Measurements from ENCODE around the gene ATP11A. TPM values are rescaled to one million over a fixed set of nuclear protein-coding genes. Genes with fewer than 3 reads are reported as not detected.

ATP11A gene
- total RNA-seq, 1 experiment from 2014 or later: 80.4 TPM

DNA sequence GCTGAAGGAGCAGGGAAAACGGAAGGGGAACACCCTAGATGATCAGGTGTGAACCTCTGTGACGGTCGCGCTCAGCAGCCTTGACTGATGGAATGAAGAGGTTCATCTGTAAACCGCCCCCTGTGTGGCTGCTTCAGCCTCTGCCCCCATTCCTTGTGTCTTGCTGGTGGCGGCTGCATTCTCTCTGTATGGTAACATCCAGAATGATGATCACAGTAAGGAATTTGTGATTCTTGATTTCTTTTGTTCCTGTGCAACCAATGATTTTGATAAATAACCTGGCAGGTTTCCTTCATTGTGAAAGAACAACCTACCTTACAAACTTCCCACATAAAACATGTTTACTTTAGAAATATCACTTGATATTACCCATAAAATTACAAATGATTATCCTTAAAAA lies 160.4 kb downstream of the ATP11A start:
- TF ChIP-seq, protein P1, sequence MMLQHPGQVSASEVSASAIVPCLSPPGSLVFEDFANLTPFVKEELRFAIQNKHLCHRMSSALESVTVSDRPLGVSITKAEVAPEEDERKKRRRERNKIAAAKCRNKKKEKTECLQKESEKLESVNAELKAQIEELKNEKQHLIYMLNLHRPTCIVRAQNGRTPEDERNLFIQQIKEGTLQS (IDR thresholded peaks at IDR 0.05): no peak
- TF ChIP-seq SRF (IDR thresholded peaks at IDR 0.05; ENCODE audit: low read depth): no peak
- TF ChIP-seq, protein P2, sequence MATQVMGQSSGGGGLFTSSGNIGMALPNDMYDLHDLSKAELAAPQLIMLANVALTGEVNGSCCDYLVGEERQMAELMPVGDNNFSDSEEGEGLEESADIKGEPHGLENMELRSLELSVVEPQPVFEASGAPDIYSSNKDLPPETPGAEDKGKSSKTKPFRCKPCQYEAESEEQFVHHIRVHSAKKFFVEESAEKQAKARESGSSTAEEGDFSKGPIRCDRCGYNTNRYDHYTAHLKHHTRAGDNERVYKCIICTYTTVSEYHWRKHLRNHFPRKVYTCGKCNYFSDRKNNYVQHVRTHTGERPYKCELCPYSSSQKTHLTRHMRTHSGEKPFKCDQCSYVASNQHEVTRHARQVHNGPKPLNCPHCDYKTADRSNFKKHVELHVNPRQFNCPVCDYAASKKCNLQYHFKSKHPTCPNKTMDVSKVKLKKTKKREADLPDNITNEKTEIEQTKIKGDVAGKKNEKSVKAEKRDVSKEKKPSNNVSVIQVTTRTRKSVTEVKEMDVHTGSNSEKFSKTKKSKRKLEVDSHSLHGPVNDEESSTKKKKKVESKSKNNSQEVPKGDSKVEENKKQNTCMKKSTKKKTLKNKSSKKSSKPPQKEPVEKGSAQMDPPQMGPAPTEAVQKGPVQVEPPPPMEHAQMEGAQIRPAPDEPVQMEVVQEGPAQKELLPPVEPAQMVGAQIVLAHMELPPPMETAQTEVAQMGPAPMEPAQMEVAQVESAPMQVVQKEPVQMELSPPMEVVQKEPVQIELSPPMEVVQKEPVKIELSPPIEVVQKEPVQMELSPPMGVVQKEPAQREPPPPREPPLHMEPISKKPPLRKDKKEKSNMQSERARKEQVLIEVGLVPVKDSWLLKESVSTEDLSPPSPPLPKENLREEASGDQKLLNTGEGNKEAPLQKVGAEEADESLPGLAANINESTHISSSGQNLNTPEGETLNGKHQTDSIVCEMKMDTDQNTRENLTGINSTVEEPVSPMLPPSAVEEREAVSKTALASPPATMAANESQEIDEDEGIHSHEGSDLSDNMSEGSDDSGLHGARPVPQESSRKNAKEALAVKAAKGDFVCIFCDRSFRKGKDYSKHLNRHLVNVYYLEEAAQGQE (IDR thresholded peaks at IDR 0.05; ENCODE audit: low read depth): no peak
- no peak for TF ChIP-seq CEBPB (IDR thresholded peaks at IDR 0.05; ENCODE audit: low read depth)
- TF ChIP-seq, protein P3, sequence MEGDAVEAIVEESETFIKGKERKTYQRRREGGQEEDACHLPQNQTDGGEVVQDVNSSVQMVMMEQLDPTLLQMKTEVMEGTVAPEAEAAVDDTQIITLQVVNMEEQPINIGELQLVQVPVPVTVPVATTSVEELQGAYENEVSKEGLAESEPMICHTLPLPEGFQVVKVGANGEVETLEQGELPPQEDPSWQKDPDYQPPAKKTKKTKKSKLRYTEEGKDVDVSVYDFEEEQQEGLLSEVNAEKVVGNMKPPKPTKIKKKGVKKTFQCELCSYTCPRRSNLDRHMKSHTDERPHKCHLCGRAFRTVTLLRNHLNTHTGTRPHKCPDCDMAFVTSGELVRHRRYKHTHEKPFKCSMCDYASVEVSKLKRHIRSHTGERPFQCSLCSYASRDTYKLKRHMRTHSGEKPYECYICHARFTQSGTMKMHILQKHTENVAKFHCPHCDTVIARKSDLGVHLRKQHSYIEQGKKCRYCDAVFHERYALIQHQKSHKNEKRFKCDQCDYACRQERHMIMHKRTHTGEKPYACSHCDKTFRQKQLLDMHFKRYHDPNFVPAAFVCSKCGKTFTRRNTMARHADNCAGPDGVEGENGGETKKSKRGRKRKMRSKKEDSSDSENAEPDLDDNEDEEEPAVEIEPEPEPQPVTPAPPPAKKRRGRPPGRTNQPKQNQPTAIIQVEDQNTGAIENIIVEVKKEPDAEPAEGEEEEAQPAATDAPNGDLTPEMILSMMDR (IDR thresholded peaks at IDR 0.05 in 2 of 3, conservative IDR thresholded peaks at IDR 0.05 in 1 of 3; ENCODE audit: borderline replicate concordance in 1 of 3, insufficient read depth in 1 of 3, low read depth in 2 of 3, low read length in 2 of 3): no peak
- TF ChIP-seq RAD21 (IDR thresholded peaks at IDR 0.05; ENCODE audit: low read depth): no peak
- no peak for TF ChIP-seq ZFX (IDR thresholded peaks at IDR 0.05)
- no peak for TF ChIP-seq ZNF274 (IDR thresholded peaks at IDR 0.05; ENCODE audit: low read depth, low read length)
- TF ChIP-seq CBX3 (IDR thresholded peaks at IDR 0.05; ENCODE audit: low read depth): no peak
- no peaks in the 10 kb centered on the region for H3K9me3 ChIP-seq (ENCODE audit: control insufficient read depth in 1 of 2, insufficient read depth in 1 of 2, low read depth in 1 of 2, low read length in 2 of 2)
- H3K9me2 ChIP-seq (ENCODE audit: insufficient read depth): no peaks in the 10 kb centered on the region

More for the DNA sequence above, 160.4 kb downstream of the ATP11A start:
- no peaks in the 10 kb centered on the region for H3K79me2 ChIP-seq (ENCODE audit: insufficient read depth, low read length)
- H2AFZ ChIP-seq (ENCODE audit: low read depth, low read length, poor library complexity, severe bottlenecking): no peak overlapping the region
- peaks cover 11 to 17% of the 10 kb centered on the region in 2 experiments; a peak in 2 of 4 replicates for H3K36me3 ChIP-seq (ENCODE audit: control insufficient read depth in 1 of 2, insufficient read depth in 2 of 2, low read length in 2 of 2)
- ChIA-PET CTCF (no interaction called here), RAD21 (ENCODE audit: low non-redundant PET in 1 of 2, low total read pairs in 2 of 2, uncharacterized antibody in 2 of 2, unreplicated experiment in 2 of 2) (no interaction called here), POLR2A (no interaction called here)
- H3K27ac ChIP-seq (ENCODE audit: low read depth, low read length): no peak overlapping the region
- no peaks in the 10 kb centered on the region for H3K27me3 ChIP-seq (ENCODE audit: insufficient read depth, low read length)
- intact Hi-C loops (cut with micrococcal nuclease): no loop called here
- BruUV-seq (replicated peaks): no TSS peak
- H3K4me3 ChIP-seq (replicated peaks in 1 of 2; ENCODE audit: low read depth in 1 of 2, low read length in 2 of 2): no peak overlapping the region
- no peak overlapping the region for H3K9ac ChIP-seq (ENCODE audit: low read length)
- DNase-seq (ENCODE audit: low read depth, low spot score) (no peak), ATAC-seq (no peak)
- H3K4me2 ChIP-seq (ENCODE audit: low read length): no peak overlapping the region
- H4K20me1 ChIP-seq (ENCODE audit: insufficient read depth): no peaks in the 10 kb centered on the region; the same call in 1 of the 2 replicates
- no peaks in the 10 kb centered on the region for H3K4me1 ChIP-seq (ENCODE audit: control insufficient read depth in 1 of 2, insufficient read depth in 2 of 2, low read length in 2 of 2)

Data from HCT116 (cell line).